ENCODE results near the gene B4GAT1.
"Not testable (repeated sequence)": the region's sequence is repeated elsewhere in the genome, so short reads cannot be mapped to it uniquely, and the experiment has no call there.

DNA sequence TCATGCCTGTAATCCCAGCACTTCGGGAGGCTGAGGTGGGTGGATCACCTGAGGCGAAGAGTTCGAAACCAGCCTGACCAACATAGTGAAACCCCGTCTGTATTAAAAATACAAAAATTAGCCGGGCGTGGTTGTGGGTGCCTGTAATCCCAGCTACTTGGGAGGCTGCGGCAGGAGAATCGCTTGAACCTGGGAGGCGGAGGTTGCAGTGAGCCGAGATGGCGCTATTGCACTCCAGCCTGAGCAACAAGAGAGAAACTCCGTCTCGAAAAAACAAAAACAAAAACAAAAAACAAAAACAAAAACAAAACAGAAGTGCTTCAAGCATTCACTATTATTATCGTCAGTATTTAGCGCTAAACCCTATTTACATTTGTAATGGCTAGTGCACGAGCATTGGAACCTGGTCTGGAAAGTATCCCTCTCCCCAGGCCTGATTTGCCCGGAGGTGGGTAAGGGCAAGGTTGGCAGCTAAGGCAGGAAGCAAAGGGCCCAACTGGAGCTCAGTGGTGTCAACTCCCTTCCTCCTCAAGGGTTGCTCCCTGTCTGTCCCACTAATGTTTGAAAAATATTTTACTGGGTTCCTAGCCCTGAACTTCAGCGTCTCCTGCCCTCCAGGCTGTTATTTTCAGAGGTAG is 36.5 kb downstream of the B4GAT1 start:
- not testable (repeated sequence) for TF ChIP-seq MXI1 (IDR thresholded peaks at IDR 0.05; ENCODE audit: borderline replicate concordance, low read depth, low read length); CTCF (conservative IDR thresholded peaks at IDR 0.05; ENCODE audit: low read depth, low read length); POLR2A (IDR thresholded peaks at IDR 0.05; ENCODE audit: low read depth, low read length); RAD21 (IDR thresholded peaks at IDR 0.05; ENCODE audit: low read length); ELK1 (IDR thresholded peaks at IDR 0.05; ENCODE audit: borderline replicate concordance, low read depth, low read length)
